Epithelial cell of esophagus (primary cell): Measurements from ENCODE around the gene LRFN2.

ENCODE experiments used
- DNase-seq: peaks from one replicate; pipeline ENCODE4 v3.0.0; 2010; ENCODE audit warnings: low read depth
- H3K4me3 ChIP-seq: 2 replicates; pipeline ENCODE4 v1.5.1; 2011; ENCODE audit warnings: mild to moderate bottlenecking, low read length, control low read depth
- TF ChIP-seq, protein P1 (sequence below): IDR thresholded peaks from 2 replicates; pipeline ENCODE4 v1.5.1; 2011; ENCODE audit warnings: low read depth, mild to moderate bottlenecking, low read length, control low read depth, inconsistent platforms; ENCODE audit not compliant: insufficient read depth; ENCODE audit errors: missing control alignments

Gene LRFN2

DNA sequence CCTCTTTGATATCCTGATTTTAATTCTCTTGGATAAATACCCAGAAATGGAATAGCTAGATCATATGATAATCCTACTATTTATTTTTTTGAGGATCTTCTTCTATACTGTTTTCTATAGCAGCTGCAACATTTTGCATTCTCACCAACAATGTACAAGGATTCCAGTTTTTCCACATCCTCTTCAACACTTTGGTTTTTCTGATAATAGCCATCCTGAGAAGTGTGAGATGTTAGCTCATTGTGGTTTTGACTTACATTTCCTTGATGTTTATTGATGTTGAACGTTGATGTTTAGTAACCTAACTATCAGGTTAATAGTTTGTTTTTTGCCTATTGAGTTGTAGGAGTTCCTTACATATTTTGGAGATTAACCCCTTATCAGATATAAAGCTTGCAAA, 217.3 kb downstream of the LRFN2 start:
- TF ChIP-seq, protein P1, sequence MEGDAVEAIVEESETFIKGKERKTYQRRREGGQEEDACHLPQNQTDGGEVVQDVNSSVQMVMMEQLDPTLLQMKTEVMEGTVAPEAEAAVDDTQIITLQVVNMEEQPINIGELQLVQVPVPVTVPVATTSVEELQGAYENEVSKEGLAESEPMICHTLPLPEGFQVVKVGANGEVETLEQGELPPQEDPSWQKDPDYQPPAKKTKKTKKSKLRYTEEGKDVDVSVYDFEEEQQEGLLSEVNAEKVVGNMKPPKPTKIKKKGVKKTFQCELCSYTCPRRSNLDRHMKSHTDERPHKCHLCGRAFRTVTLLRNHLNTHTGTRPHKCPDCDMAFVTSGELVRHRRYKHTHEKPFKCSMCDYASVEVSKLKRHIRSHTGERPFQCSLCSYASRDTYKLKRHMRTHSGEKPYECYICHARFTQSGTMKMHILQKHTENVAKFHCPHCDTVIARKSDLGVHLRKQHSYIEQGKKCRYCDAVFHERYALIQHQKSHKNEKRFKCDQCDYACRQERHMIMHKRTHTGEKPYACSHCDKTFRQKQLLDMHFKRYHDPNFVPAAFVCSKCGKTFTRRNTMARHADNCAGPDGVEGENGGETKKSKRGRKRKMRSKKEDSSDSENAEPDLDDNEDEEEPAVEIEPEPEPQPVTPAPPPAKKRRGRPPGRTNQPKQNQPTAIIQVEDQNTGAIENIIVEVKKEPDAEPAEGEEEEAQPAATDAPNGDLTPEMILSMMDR: no peak

GRCh38 chr6:40369042-40369441, 218.1 kb downstream of the LRFN2 start:
- no peak overlapping the region for H3K4me3 ChIP-seq
- DNase-seq: no peak
- TF ChIP-seq, protein P1: no peak

More for the DNA sequence above, 217.3 kb downstream of the LRFN2 start:
- no peak overlapping the region for H3K4me3 ChIP-seq
- no peak for DNase-seq

- no peak for DNase-seq
- H3K4me3 ChIP-seq: no peak overlapping the region
- TF ChIP-seq, protein P1: no peak
Observed at GRCh38 chr6:40362859-40363258, 224.3 kb downstream of the LRFN2 start.

GRCh38 chr6:40359808-40360207, 227.4 kb downstream of the LRFN2 start:
- TF ChIP-seq, protein P1: no peak
- H3K4me3 ChIP-seq: no peak overlapping the region
- no peak for DNase-seq

DNA sequence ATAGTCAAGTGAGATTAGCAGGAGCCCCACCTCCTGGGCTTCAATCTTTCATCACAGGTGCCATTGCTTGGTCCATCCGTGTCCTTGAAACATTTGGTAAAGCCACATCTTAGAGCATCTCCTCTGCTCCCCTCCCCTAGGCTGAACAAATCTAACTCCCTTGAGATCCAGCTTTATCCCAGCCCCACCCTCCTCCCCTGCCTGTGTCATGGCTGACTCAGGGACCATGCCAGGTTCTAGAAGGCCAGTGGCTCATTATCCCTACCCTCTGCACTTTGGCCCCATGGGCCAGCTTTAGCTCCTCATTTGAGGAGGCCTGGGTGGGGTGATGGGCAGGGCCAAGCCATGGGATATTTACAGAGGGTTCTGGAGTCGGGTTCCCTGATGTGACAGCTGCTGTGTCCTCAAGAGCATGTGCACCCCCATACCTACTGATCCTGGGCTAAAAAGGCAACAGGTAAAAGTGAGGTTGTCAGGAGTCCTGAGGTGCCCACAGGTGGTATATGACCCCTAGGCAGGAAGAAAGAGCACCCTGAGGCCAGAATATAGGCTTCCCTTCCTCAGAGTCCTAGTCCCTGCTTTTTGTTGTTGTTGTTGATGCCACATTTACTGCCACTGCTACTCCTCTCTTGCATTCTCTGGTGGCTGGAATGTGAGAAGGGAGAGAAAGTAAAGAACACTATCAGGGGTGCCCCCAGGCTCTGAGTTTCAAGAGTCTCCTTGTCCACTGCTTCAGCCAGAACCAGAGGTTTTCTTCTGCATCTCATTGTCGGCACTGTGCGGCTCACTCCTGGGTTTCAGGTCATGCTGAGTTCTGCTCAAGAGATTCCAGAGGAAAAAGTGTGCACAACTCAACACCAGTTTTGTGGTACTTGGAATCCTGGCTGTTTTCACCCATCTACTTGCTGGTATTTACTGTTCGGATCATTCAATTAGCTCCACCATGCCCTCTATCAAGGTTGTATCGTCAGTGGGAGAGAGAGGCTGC, 228.4 kb downstream of the LRFN2 start:
- no peak overlapping the region for H3K4me3 ChIP-seq
- TF ChIP-seq, protein P1: no peak
- no peak for DNase-seq

GRCh38 chr6:40356242-40356910, 230.8 kb downstream of the LRFN2 start:
- DNase-seq: peak; percentile 25
- H3K4me3 ChIP-seq: no peak overlapping the region
- TF ChIP-seq, protein P1: no peak

GRCh38 chr6:40355532-40355931, 231.6 kb downstream of the LRFN2 start:
- H3K4me3 ChIP-seq: no peak overlapping the region
- DNase-seq: no peak
- TF ChIP-seq, protein P1: no peak
